ENCODE results near the gene GOLGA5. TPM values are rescaled to one million over a fixed set of nuclear protein-coding genes. Genes with fewer than 3 reads are reported as not detected.
A peak's percentile ranks its signal among the peaks of the same experiment; 100 is the strongest.

Gene GOLGA5
- total and polyA plus RNA-seq, 2 of the 8 experiments (the other 6 are each of a cell fraction or from before 2014, with no cell fraction given) = 13.0 to 25.4 TPM

DNA sequence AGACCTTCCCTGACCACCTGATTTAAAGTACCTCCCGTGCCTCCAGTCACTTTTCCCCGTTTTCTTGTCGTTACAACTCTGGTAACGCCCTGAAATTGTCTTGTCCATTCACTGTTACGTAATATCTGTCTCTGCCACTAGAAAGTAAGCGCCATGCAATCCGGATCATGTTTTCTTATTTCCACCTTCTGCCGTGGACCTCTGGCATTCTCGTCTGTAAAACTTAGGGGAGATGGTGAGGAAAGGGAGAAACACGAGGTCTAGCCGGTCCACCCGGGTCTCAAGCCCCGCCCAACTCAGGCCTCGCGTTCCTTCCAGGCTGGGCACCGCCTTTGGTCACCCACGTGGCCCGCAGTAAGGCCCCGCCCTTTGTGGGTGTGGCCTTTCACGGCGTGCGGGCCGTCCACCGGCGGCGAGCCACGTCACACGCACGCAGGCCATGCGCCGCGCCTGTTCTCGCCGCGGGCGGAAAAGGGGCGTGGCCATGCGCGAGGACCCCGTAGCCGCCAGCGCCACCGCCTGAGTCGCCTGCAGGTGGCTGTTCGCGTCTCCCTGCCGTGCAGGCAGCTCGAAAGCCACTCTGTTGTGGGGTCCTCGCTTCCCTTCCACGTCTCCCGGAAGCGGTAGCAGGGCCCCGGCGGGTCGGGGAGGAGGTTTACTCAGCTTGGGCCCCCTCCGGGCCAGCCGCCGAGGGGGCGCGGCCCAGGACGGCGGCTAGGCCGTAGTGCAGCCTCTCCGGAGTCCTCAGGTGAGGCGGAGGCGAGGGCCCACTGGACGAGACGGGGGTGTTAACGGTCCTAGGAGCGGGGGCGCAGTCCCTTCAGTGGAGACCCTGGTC lies at the start of gene GOLGA5 (continued):
- TF ChIP-seq NANOG (IDR thresholded peaks at IDR 0.05; ENCODE audit: insufficient read depth, low read depth, low read length, poor library complexity, severe bottlenecking) (no peak), RBBP5 (IDR thresholded peaks at IDR 0.05; ENCODE audit: borderline replicate concordance, low read depth, low read length) (0 out of 2 replicates have a peak, but pooled peaks have one; percentile 67), RXRA (IDR thresholded peaks at IDR 0.05; ENCODE audit: insufficient read depth, low read depth, low read length) (no peak), CTBP2 (IDR thresholded peaks at IDR 0.05; ENCODE audit: borderline replicate concordance, insufficient read depth, insufficient read length, low read length) (no peak), TAF7 (optimal IDR thresholded peaks at IDR 0.05; ENCODE audit: borderline replicate concordance, low read depth, low read length) (no peak), CREB1 (IDR thresholded peaks at IDR 0.05) (peak; percentile 93), SAP30 (IDR thresholded peaks at IDR 0.05; ENCODE audit: insufficient read depth, insufficient replicate concordance, low read length) (no peak), GABPA (IDR thresholded peaks at IDR 0.05; ENCODE audit: borderline replicate concordance, insufficient read depth, low read length) (no peak), MAFK (IDR thresholded peaks at IDR 0.05; ENCODE audit: low read depth, low read length) (no peak), ASH2L (IDR thresholded peaks at IDR 0.05; ENCODE audit: low read length) (peak; percentile 80), CBX5 (IDR thresholded peaks at IDR 0.05; ENCODE audit: low read depth, low read length) (no peak), BCL11A (IDR thresholded peaks at IDR 0.05; ENCODE audit: low read depth in 2 of 2, low read length in 2 of 2) (no peak), HDAC6 (IDR thresholded peaks at IDR 0.05; ENCODE audit: low read depth, low read length) (no peak), SP4 (IDR thresholded peaks at IDR 0.05; ENCODE audit: low read length) (peak; percentile 99), SUZ12 (IDR thresholded peaks at IDR 0.05; ENCODE audit: low read length) (peak; percentile 34; the same call in 1 of the 2 replicates), SP2 (IDR thresholded peaks at IDR 0.05; ENCODE audit: low read length) (no peak), GTF2F1 (IDR thresholded peaks at IDR 0.05; ENCODE audit: borderline replicate concordance, low read depth, low read length) (no peak), RFX5 (IDR thresholded peaks at IDR 0.05; ENCODE audit: borderline replicate concordance, low read depth, low read length) (no peak), FOSL1 (IDR thresholded peaks at IDR 0.05; ENCODE audit: insufficient read depth, low read depth, low read length) (no peak), YY1 (IDR thresholded peaks at IDR 0.05; ENCODE audit: low read depth, low read length) (no peak), JUND (IDR thresholded peaks at IDR 0.05; ENCODE audit: low read length) (no peak)
- TF ChIP-seq, protein P1, sequence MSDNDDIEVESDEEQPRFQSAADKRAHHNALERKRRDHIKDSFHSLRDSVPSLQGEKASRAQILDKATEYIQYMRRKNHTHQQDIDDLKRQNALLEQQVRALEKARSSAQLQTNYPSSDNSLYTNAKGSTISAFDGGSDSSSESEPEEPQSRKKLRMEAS (IDR thresholded peaks at IDR 0.05) = peak; percentile 97
- TF ChIP-seq, protein P2, sequence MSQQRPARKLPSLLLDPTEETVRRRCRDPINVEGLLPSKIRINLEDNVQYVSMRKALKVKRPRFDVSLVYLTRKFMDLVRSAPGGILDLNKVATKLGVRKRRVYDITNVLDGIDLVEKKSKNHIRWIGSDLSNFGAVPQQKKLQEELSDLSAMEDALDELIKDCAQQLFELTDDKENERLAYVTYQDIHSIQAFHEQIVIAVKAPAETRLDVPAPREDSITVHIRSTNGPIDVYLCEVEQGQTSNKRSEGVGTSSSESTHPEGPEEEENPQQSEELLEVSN (IDR thresholded peaks at IDR 0.05) = peak; percentile 92
